IMR-90 (cell line): ENCODE measurements around the gene CTNNA1. TPM values are rescaled to one million over a fixed set of nuclear protein-coding genes. Genes with fewer than 3 reads are reported as not detected.

ENCODE experiments used
- ATAC-seq: fragments of 200-7000 bp; cut with Tn5 transposase; 2 replicates; pipeline ENCODE4 v1.9.1; 2020; ENCODE audit warnings: low read depth, mild to moderate bottlenecking, moderate library complexity
- BruUV-seq: library from RNA; stranded (reverse); fragments of 400-500 nt; replicated peaks from 2 replicates; lab custom pipeline; 2021; lab: Mats Ljungman, UMichigan
- CTCF ChIA-PET: fragments of 300-600 bp; formaldehyde crosslinking; extraction: SDS; loops from one replicate; lab custom pipeline; 2021; ENCODE audit warnings: antibody characterized with exemption; lab: Yijun Ruan, JAX
- POLR2A ChIA-PET: fragments of 300-600 bp; sonication (Branson Sonifier 250); formaldehyde crosslinking; loops from one replicate; lab custom pipeline; 2022; ENCODE audit warnings: antibody characterized with exemption; ENCODE audit not compliant: unreplicated experiment; lab: Charles Lee
- DNase-seq: peaks from one replicate; pipeline ENCODE4 v3.0.0; 2013
- H2AFZ ChIP-seq: replicated peaks from 2 replicates; pipeline ENCODE3; 2013; ENCODE audit warnings: low read length, mild to moderate bottlenecking; ENCODE audit not compliant: poor library complexity
- H2AK5ac ChIP-seq: 2 replicates; pipeline ENCODE4 v1.6.1; 2013; ENCODE audit warnings: low read depth, low read length, inconsistent platforms
- H2AK9ac ChIP-seq: replicated peaks from 2 replicates; pipeline ENCODE3; 2013; ENCODE audit warnings: mild to moderate bottlenecking, low read depth, low read length, moderate library complexity; ENCODE audit not compliant: poor library complexity
- H2BK120ac ChIP-seq: 2 replicates; pipeline ENCODE4 v1.6.1; 2013; ENCODE audit warnings: low read depth, low read length, inconsistent platforms
- H2BK15ac ChIP-seq: 3 replicates; pipeline ENCODE4 v1.6.1; 2013; ENCODE audit warnings: low read depth, low read length, inconsistent platforms
- H2BK20ac ChIP-seq: 2 replicates; pipeline ENCODE4 v1.6.1; 2013; ENCODE audit warnings: low read depth, mild to moderate bottlenecking, inconsistent platforms, low read length, moderate library complexity
- H2BK5ac ChIP-seq: 2 replicates; pipeline ENCODE4 v1.6.1; 2013; ENCODE audit warnings: mild to moderate bottlenecking, low read depth, low read length, inconsistent platforms; ENCODE audit not compliant: poor library complexity, severe bottlenecking
- H3K14ac ChIP-seq: replicated peaks from 2 replicates; pipeline ENCODE4 v1.6.1; 2013; ENCODE audit warnings: low read depth, low read length, inconsistent platforms
- H3K18ac ChIP-seq: 2 replicates; pipeline ENCODE4 v1.6.1; 2013; ENCODE audit warnings: low read depth, low read length, control low read depth
- H3K23ac ChIP-seq: 2 replicates; pipeline ENCODE4 v1.6.1; 2013; ENCODE audit warnings: low read depth, low read length, inconsistent platforms
- H3K27ac ChIP-seq: 2 replicates; pipeline ENCODE4 v1.5.1; 2013; ENCODE audit warnings: mild to moderate bottlenecking, control low read depth, low read length; ENCODE audit not compliant: insufficient read depth
- H3K27me3 ChIP-seq: 2 replicates; pipeline ENCODE4 v1.6.1; 2013; ENCODE audit warnings: low read length; ENCODE audit not compliant: control insufficient read depth, insufficient read depth
- H3K36me3 ChIP-seq: 2 replicates; pipeline ENCODE4 v1.6.1; 2013; ENCODE audit warnings: low read length, mixed read lengths; ENCODE audit not compliant: control insufficient read depth, insufficient read depth
- H3K4ac ChIP-seq: 2 replicates; pipeline ENCODE4 v1.6.1; 2013; ENCODE audit warnings: low read depth, low read length, inconsistent platforms
- H3K4me1 ChIP-seq: 2 replicates; pipeline ENCODE4 v1.6.1; 2013; ENCODE audit warnings: low read length, mixed read lengths; ENCODE audit not compliant: control insufficient read depth, insufficient read depth
- H3K4me2 ChIP-seq: 2 replicates; pipeline ENCODE4 v1.6.1; 2013; ENCODE audit warnings: low read depth, mild to moderate bottlenecking, control low read depth, low read length, moderate library complexity
- H3K4me3 ChIP-seq: 2 replicates; pipeline ENCODE4 v1.5.1; 2013; ENCODE audit warnings: low read depth, mild to moderate bottlenecking, control low read depth, low read length, moderate library complexity; ENCODE audit not compliant: insufficient read depth
- H3K56ac ChIP-seq: 2 replicates; pipeline ENCODE4 v1.6.1; 2013; ENCODE audit warnings: low read length, inconsistent platforms; ENCODE audit not compliant: insufficient read depth; ENCODE audit errors: extremely low read depth
- H3K79me1 ChIP-seq, 2 experiments: 2 replicates each; pipeline ENCODE4 v1.6.1; 2013; ENCODE audit warnings: low read length in 2 of 2, inconsistent platforms in 1 of 2, low read depth in 1 of 2
- H3K9ac ChIP-seq: 2 replicates; pipeline ENCODE4 v1.6.1; 2013; ENCODE audit warnings: low read depth, low read length, control low read depth
- H3K9me1 ChIP-seq: 2 replicates; pipeline ENCODE4 v1.6.1; 2013; ENCODE audit warnings: low read length, inconsistent platforms; ENCODE audit not compliant: insufficient read depth
- H3K9me3 ChIP-seq: 2 replicates; pipeline ENCODE4 v1.6.1; 2013; ENCODE audit warnings: low read length; ENCODE audit not compliant: control insufficient read depth, insufficient read depth
- H4K20me1 ChIP-seq: 2 replicates; pipeline ENCODE4 v1.6.1; 2013; ENCODE audit warnings: low read length, inconsistent platforms; ENCODE audit not compliant: insufficient read depth
- H4K5ac ChIP-seq: 2 replicates; pipeline ENCODE4 v1.6.1; 2013; ENCODE audit warnings: mild to moderate bottlenecking, low read depth, low read length, control low read depth
- H4K8ac ChIP-seq, 2 experiments: 2 replicates each; pipeline ENCODE4 v1.6.1; 2013; ENCODE audit warnings: low read depth in 2 of 2, low read length in 2 of 2, control low read depth in 1 of 2, inconsistent platforms in 1 of 2
- H4K91ac ChIP-seq: 2 replicates; pipeline ENCODE4 v1.6.1; 2013; ENCODE audit warnings: low read depth, low read length, inconsistent platforms; ENCODE audit not compliant: insufficient read depth
- BHLHE40 ChIP-seq: fragments of 150-350 bp; IDR thresholded peaks from 2 replicates; pipeline ENCODE4 v1.6.1; 2016; ENCODE audit warnings: mild to moderate bottlenecking, low read depth, low read length
- CHD1 ChIP-seq: IDR thresholded peaks from 2 replicates; pipeline ENCODE4 v1.6.1; 2012; ENCODE audit warnings: low read depth, low read length, improper control_type of control experiment
- MAFK ChIP-seq: IDR thresholded peaks from 2 replicates; pipeline ENCODE4 v1.6.1; 2012; ENCODE audit warnings: low read depth, low read length, improper control_type of control experiment
- MAZ ChIP-seq: IDR thresholded peaks from 2 replicates; pipeline ENCODE4 v1.6.1; 2012; ENCODE audit warnings: low read depth, mild to moderate bottlenecking, low read length, improper control_type of control experiment, moderate library complexity, borderline replicate concordance
- RAD21 ChIP-seq: IDR thresholded peaks from 2 replicates; pipeline ENCODE4 v1.6.1; 2012; ENCODE audit warnings: low read length, improper control_type of control experiment
- RFX5 ChIP-seq: IDR thresholded peaks from 2 replicates; pipeline ENCODE4 v1.8.0; 2012; ENCODE audit warnings: low read depth, mild to moderate bottlenecking, low read length, moderate library complexity
- SMC3 ChIP-seq: fragments of 150-350 bp; IDR thresholded peaks from 2 replicates; pipeline ENCODE4 v1.6.1; 2016; ENCODE audit warnings: low read depth, mild to moderate bottlenecking, antibody characterized with exemption, low read length, moderate library complexity
- WGBS, 2 experiments: methylation state at CpG; one replicate each; pipeline versions ENCODE4 v1.1.5 to v1.1.7; 2013; ENCODE audit warnings: missing lambda C conversion rate in 2 of 2; ENCODE audit not compliant: insufficient read length in 1 of 2; ENCODE audit errors: extremely low coverage in 2 of 2; 5-methylcytosine and 5-hydroxymethylcytosine counted together
- dilution Hi-C: fragments of 300-500 bp; cut with HindIII; formaldehyde crosslinking; loops from one replicate; pipeline ENCODE4 v1.14.3; 2018; ENCODE audit warnings: low sequenced_read_pairs; ENCODE audit not compliant: unreplicated experiment
- in situ Hi-C: fragments of 300-500 bp; cut with MboI; formaldehyde crosslinking; loops from 3 replicates; pipeline ENCODE4 v1.14.3; 2019; ENCODE audit warnings: low sequenced_read_pairs, inconsistent platforms, mixed read lengths
- intact Hi-C: fragments of 100-400 bp; cut with micrococcal nuclease; formaldehyde crosslinking; loops from 2 replicates; pipeline ENCODE4 v1.10.0; 2022
- polyA plus RNA-seq, 3 experiments: library from polyadenylated mRNA; depleted of rRNA; stranded (reverse); fragments of >200 nt; gene quantifications; 2 replicates each; pipeline ENCODE4 v1.2.3, GENCODE V29; 2012; ENCODE audit warnings: low replicate concordance in 1 of 3
- total RNA-seq: library from RNA; depleted of rRNA; stranded (reverse); fragments of >200 nt; gene quantifications from 2 replicates; pipeline ENCODE4 v1.2.3, GENCODE V29; 2012
- TF ChIP-seq, protein P1 (sequence below): fragments of 150-350 bp; IDR thresholded peaks from 2 replicates; pipeline ENCODE4 v1.6.1; 2017; ENCODE audit warnings: mild to moderate bottlenecking, antibody characterized with exemption, low read length, low read depth

CTNNA1 gene
- total and polyA plus RNA-seq, 2 of the 4 experiments (the other 2 are of a cell fraction), result 220 to 471 TPM

DNA sequence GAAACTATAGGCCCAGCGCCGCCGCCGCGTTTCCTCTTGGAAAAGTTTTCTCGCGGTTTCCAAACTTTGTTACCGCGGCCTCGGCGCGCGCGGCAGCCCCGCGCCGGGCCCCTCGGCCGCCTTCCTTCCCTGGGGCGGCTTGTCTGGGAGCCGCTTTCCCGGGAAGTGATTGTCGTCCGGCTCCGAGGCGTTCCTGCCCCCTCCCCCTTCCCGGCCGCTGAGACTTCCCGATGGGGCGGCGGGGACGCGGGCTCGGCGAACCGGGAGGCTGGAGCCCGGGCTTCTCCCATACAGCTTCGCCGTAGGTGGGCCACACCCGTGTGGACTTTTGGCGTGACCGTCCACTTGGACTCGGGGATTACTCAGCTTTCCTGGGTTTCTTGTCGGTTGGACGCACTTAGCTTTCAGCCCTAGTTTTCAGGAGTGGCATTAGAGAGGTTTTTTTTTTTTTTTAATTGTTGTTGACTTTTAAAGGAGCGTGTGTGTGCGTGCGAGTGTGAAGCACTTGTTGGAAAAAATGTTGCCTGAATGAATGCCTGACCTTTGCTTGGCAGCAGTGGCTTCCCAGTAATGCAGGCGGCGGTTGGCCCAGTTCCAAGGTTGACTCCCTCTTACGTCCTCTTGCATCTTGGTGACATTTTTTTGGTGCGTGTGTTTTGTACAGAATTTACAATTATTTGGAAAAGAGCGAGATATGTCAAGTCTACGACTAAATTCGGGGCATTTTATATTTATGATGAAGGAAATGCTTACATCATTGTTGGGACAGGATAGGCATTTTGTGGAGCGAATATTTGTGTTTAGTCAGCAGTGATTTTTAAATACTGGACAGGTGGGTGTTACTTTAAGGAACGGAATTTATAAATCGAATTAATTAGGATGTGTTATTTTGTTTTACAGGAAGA is 821 bp downstream of the CTNNA1 start:
- H3K4me2 ChIP-seq, result peak overlapping the region; percentile 71
- WGBS, 2 experiments, result 1% methylated on average over 23 of the region's 58 CpGs; no CpG with 5 or more reads in 1 of the 2 experiments
- peaks cover 50% of the 10 kb centered on the region for H4K20me1 ChIP-seq
- H3K56ac ChIP-seq, result peak overlapping the region; percentile 94
- H3K14ac ChIP-seq, result peak overlapping the region; percentile 89
- peak overlapping the region; percentile 94 for H2AFZ ChIP-seq
- peak overlapping the region; percentile 99 for H2AK9ac ChIP-seq
- H3K36me3 ChIP-seq, result peaks cover 16% of the 10 kb centered on the region
- H3K9me3 ChIP-seq, result peaks cover 3% of the 10 kb centered on the region; the same call in 1 of the 2 replicates
- H2BK20ac ChIP-seq, result no peak overlapping the region
- ATAC-seq, result peak; percentile 46
- no TSS peak for BruUV-seq
- H3K27me3 ChIP-seq, result no peaks in the 10 kb centered on the region
- H2BK15ac ChIP-seq, result no peak overlapping the region
- peak; percentile 84 for DNase-seq
- H3K4me3 ChIP-seq, result peak overlapping the region; percentile 95
- H3K4ac ChIP-seq, result peak overlapping the region; percentile 81
- ChIA-PET CTCF (interaction anchor here (0.6 to 1.2 kb wide), 2 partner anchors 21 to 71 kb away, joined by 3 read pairs; no protein-coding TSS in a partner anchor), POLR2A (no interaction called here)
- dilution Hi-C loops (no loop called here), intact Hi-C loops (loop anchor here (2.0 to 5.0 kb wide), 3 partner anchors 92 to 508 kb away; partner anchors contain the start of gene HSPA9), in situ Hi-C loops (no loop called here)
- H3K9me1 ChIP-seq, result peaks cover 15% of the 10 kb centered on the region
- peak overlapping the region; percentile 93 for H3K27ac ChIP-seq
- peak overlapping the region; percentile 94; the same call in 1 of the 2 replicates for H3K23ac ChIP-seq
- TF ChIP-seq MAFK (peak; percentile 25; the same call in 1 of the 2 replicates), MAZ (0 out of 2 replicates have a peak, but pooled peaks have one; percentile 16), BHLHE40 (peak; percentile 20; the same call in 1 of the 2 replicates), RFX5 (no peak), CHD1 (no peak), SMC3 (no peak), RAD21 (0 out of 2 replicates have a peak, but pooled peaks have one; percentile 2)
- TF ChIP-seq, protein P1, sequence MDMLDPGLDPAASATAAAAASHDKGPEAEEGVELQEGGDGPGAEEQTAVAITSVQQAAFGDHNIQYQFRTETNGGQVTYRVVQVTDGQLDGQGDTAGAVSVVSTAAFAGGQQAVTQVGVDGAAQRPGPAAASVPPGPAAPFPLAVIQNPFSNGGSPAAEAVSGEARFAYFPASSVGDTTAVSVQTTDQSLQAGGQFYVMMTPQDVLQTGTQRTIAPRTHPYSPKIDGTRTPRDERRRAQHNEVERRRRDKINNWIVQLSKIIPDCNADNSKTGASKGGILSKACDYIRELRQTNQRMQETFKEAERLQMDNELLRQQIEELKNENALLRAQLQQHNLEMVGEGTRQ, result no peak
- H3K79me1 ChIP-seq, result peaks cover 0 to 36% of the 10 kb centered on the region in 2 experiments; a peak in 3 of 4 replicates
- H3K9ac ChIP-seq, result peak overlapping the region; percentile 92
- H4K91ac ChIP-seq, result peak overlapping the region; percentile 95
- peaks cover 8% of the 10 kb centered on the region for H3K4me1 ChIP-seq
- H2BK5ac ChIP-seq, result peak overlapping the region; percentile 91
- H4K5ac ChIP-seq, result peak overlapping the region; percentile 47
- H3K18ac ChIP-seq, result peak overlapping the region; percentile 50
- H4K8ac ChIP-seq, result peak overlapping the region; percentile 60 to 88; a peak in 3 of 4 replicates
- peak overlapping the region; percentile 66 for H2BK120ac ChIP-seq
- H2AK5ac ChIP-seq, result peak overlapping the region; percentile 93
